NCI-H187 (cell line): Measurements from ENCODE around the gene PDE6G.

Source experiments
- DNase-seq, 2 experiments: peaks; one replicate each; lab custom pipeline; 2025; lab: John Stamatoyannopoulos, UW

The PDE6G gene

DNA sequence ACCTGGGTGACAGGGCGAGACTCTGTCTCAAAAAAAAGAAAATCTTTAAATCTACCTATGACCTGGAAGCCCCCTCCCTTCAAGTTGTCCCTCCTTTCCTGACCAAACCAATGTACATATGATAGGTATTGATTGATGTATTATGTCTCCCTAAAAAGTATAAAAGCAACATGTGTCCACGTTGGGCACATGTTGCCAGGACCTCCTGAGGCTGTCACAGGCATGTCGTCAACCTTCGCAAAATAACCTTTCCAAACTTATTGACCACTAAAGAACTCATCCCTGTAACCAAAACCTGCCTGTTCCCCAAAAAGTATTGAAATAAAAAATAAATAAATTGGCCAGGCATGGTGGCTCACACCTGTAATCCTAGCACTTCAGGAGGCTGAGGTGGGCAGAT lies 5.7 kb upstream of the PDE6G start:
- DNase-seq = no peak

- DNase-seq = no peak
Measured at GRCh38 chr17:81660441-81660840, 4.1 kb upstream of the PDE6G start.

DNA sequence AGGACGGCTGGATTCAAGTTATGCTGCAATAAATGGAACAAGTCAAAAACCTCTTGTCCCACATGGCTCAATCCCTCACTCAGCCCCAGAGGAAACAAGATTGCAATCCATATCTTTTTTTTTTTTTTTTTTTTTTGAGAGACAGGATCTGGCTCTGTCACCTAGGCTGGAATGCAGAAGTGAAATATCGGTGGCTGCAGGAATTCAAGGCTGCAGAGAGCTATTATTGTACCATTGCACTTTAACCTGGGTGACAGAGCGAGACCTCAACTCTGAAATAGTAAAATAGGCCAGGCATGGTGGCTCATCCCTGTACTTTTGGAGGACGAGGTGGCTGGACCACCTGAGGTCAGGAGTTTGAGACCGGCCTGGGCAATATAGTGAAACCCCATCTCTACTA lies 2.7 kb upstream of the PDE6G start:
- no peak for DNase-seq

- DNase-seq = no peak
Measured at GRCh38 chr17:81656835-81657234, 493 bp upstream of the PDE6G start.

DNA sequence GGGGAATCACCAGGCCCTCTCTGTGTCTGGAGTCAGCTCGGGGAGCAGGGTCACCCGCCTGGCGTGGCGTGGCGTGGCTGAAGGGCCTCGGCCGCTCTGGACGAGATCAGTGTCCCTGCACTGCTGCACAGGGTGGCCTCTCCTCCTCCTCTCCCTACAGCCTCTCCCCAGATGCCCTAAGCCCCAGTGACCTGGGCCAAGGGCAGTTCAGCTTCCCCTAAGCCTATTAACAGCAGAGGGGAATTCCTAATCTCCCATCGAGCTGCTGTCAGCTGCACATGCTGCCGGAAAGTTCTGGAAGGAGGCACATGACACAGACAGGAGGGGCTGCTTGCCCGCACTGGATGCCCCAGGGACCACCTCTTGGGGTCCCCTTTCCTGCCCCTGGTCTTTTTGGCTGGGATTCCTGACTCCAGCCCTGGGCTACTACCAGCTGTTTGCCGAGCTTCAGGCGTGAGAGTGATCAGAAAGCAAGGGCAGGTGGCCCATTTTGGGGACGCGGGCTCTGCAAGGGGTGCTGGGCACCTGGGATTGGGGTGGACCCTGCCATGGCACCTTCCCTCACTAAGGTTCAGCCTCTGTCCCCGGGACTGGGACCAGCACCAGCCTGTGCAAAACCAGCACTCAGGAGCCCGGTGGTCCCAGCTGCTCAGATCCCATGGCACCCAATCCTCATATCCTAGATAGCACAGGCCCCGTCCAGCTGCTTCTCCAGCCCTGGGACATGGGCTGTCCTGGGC lies 794 bp downstream of the PDE6G start:
- no peak for DNase-seq

- no peak for DNase-seq
Measured at GRCh38 chr17:81652906-81653771, 3.2 kb downstream of the PDE6G start.

- no peak for DNase-seq
Measured at GRCh38 chr17:81651692-81652091, 4.7 kb downstream of the PDE6G start.

- no peak for DNase-seq
Measured at GRCh38 chr17:81650951-81651350, 5.4 kb downstream of the PDE6G start.

DNA sequence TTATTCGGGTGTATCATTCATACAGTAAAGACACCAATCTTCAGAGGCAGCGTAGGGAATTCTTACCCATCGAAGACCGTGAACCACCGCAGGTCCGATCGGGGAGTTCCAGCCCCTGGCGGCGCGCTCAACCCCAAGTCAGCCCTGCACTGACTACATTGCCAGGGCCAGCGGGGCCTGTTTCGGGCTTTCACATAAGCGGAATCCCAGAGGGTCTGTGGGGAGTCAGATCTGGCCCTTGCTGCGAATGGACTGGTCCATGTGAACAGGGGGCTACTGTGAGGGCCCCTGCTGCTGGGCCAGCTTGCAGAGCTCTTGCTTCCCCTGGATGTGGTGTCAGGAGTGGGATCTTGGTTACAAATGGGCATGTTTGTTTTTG lies 7.6 kb downstream of the PDE6G start:
- no peak for DNase-seq

DNA sequence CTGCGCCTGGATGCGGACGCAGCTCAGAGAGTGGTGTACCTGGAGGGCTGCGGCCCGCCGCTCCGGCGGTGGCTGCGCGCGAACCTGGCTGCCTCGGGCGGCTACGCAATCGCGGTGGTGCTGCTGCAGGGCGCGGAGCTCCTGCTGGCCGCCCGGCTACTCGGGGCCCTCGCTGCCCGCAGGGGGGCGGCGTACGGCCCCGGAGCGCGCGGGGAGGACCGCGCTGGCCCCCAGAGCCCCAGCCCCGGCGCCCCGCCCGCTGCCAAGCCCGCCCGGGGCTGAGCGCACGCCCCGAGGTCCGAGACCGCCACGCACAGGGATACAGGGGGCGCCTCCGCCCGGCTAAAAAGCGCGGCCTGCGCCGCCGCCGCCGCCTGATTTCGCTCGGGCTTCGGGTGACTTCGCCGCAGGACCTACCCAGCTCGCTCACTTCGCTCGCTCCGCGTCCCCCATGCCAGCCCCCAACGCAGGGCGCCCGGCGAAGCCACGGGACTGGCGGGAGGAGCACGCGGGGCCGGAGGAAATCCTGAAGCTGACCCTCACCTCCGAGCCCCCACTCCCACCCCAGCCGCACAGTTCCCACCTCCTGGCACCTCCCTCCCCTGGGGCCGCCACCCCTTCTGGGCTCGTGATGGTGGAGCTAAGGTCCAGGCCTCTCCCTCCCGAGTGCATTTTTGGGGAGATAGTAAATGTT lies 8.2 kb downstream of the PDE6G start:
- no peak for DNase-seq

DNA sequence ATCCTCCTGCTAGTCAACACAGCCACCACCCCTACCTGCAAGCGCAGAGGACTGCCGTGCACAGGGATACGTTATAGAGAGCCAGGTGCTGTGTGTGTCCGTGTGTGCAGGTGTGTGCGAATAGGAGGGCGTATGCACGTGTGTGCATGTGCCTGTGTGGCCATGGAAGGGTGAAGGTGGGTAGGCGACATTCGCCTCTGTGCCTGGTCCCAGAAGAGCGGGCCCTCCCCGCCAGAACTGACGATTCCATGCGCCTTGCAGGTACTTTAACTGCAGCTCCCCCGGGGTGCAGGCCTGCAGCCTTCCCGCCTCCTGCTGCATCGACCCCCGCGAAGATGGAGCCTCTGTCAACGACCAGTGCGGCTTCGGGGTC lies 8.7 kb downstream of the PDE6G start:
- no peak for DNase-seq

GRCh38 chr17:81646869-81647600 lies 9.3 kb downstream of the PDE6G start:
- no peak for DNase-seq

- DNase-seq = no peak
Measured at GRCh38 chr17:81644976-81645952, 11.1 kb downstream of the PDE6G start.

DNA sequence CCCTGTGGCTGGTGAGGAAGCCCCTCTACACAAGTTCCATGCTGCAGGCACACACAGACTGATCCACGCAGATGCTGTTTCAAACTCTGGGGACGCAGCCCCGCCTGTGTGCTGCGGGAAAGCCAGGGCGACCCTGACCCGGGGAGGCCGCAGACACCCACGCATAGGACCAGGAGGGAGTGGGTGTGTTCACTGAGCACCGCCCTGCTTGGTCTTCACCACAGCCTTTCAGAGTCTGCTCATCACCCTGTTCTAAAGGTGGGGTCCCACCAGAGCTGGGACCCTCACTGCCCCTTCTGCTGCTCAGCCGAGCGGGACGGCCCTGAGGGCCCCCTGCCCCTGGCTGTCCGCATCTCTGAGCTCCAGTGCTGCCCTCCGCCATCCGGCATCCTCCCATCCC lies 11.8 kb downstream of the PDE6G start:
- DNase-seq = no peak

GRCh38 chr17:81641825-81642489 lies 14.4 kb downstream of the PDE6G start:
- DNase-seq = no peak

GRCh38 chr17:81640011-81640410 lies 16.3 kb downstream of the PDE6G start:
- DNase-seq = no peak

DNA sequence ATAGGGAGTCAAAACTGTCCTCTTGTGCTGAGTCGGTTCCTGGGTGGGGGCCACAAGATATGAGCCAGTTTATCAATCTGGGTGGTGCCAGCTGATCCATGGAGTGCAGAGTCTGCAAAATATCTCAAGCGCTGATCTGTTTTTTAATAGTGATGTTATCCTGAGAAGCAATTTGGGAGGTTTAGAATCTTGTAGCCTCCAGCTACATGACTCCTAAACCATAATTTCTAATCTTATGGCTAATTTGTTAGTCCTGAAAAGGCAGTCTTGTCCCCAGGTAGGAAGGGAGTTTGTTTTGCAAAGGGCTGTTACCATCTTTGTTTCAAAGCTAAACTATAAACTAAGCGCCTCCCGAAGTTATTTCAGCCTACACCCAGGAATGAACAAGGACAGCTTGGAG lies 17.7 kb downstream of the PDE6G start:
- DNase-seq = no peak

- DNase-seq = peak; percentile 34 to 60
Measured at GRCh38 chr17:81636505-81637288, 19.6 kb downstream of the PDE6G start, which contains the start of the genes NPLOC4 and TSPAN10. NPLOC4 (minus strand) TSS chr17:81637112; CDS start chr17:81636930, 182 bp downstream. TSPAN10 (plus strand) TSS chr17:81637196; CDS start chr17:81642413, 5,217 bp downstream.

DNA sequence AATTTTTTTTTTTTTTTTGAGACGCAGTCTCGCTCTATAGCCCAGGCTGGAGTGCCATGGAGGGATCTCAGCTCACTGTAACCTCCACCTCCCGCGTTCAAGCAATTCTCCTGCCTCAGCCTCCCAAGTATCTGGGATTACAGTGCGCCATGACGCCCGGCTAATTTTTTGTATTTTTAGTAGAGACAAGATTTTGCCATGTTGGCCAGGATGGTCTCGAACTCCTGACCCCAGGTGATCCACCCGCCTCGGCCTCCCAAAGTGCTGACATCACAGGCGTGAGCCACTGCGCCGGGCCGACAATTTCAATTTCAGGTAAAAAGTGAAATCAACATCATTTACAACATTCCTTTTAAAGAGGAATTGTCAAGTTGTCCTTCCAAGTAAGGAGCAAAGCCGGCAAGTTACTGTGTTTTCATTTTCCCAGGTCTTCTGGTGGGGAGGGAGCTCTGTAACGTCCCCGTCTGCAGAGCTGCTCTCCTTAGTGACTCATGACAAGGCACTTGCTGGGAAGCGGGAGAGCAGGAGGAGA lies 20.3 kb downstream of the PDE6G start:
- no peak for DNase-seq
